K562 (cell line): ENCODE measurements around the gene NSDHL. TPM values are rescaled to one million over a fixed set of nuclear protein-coding genes. Genes with fewer than 3 reads are reported as not detected.

ENCODE experiments used
- ATAC-seq: fragments of 200-7000 bp; cut with Tn5 transposase; 3 replicates; pipeline ENCODE4 v1.9.1; 2020; ENCODE audit warnings: moderate library complexity
- BruUV-seq: library from RNA; stranded (reverse); fragments of 400-500 nt; replicated peaks from 2 replicates; lab custom pipeline; 2021; lab: Mats Ljungman, UMichigan
- CTCF ChIA-PET: fragments of 300-600 bp; formaldehyde crosslinking; extraction: SDS; loops from one replicate; lab custom pipeline; 2021; ENCODE audit warnings: low intra/inter-chr PET ratio; lab: Yijun Ruan, JAX
- POLR2A ChIA-PET: fragments of 300-600, 350-650 bp; sonication (Branson Sonifier 250); formaldehyde crosslinking; extraction: SDS; loops from one replicate; lab custom pipeline; 2021; ENCODE audit warnings: antibody characterized with exemption, inconsistent platforms; lab: Yijun Ruan, JAX
- DNase-seq, 4 experiments: peaks; one replicate each; pipeline versions ENCODE4 v3.0.0 to v3.0.0-alpha.2; 2011 to 2018; ENCODE audit warnings: low spot score in 3 of 4, mixed read lengths in 3 of 4; ENCODE audit errors: extremely low read depth in 1 of 4
- FAIRE-seq: peaks from 2 replicates; lab custom pipeline; 2011; peaks lifted over from hg19 to GRCh38; lab: Jason Lieb, UNC
- H2AFZ ChIP-seq: 2 replicates; pipeline ENCODE4 v1.6.0; 2011; ENCODE audit warnings: low read depth, low read length, control low read depth, inconsistent platforms
- H3K27ac ChIP-seq: fragments of 200-600 bp; 3 replicates; pipeline ENCODE4 v1.8.0; 2011; ENCODE audit warnings: low read depth, mild to moderate bottlenecking, control low read depth, inconsistent platforms, low read length, moderate library complexity, mixed read lengths; ENCODE audit errors: extremely low read depth
- H3K27me3 ChIP-seq, 2 experiments: fragments of 300-600 bp in 1 of 2; 2 replicates in 1 of 2; 3 replicates in 1 of 2; pipeline versions ENCODE4 v1.6.0 to v1.8.0; 2011; ENCODE audit warnings: inconsistent platforms in 2 of 2, low read length in 2 of 2, mild to moderate bottlenecking in 1 of 2, mixed read lengths in 1 of 2, moderate library complexity in 1 of 2; ENCODE audit not compliant: control insufficient read depth in 2 of 2, insufficient read depth in 2 of 2
- H3K36me3 ChIP-seq: fragments of 300-600 bp; 3 replicates; pipeline ENCODE4 v1.8.0; 2011; ENCODE audit warnings: mild to moderate bottlenecking, low read length, inconsistent platforms; ENCODE audit not compliant: control insufficient read depth, insufficient read depth
- H3K4me1 ChIP-seq, 2 experiments: fragments of 200-600 bp in 1 of 2; replicated peaks in 1 of 2; 2 replicates in 1 of 2; 3 replicates in 1 of 2; pipeline versions ENCODE4 v1.5.1 to v1.8.0; 2011; ENCODE audit warnings: inconsistent platforms in 2 of 2, low read length in 2 of 2, mild to moderate bottlenecking in 1 of 2, mixed read lengths in 1 of 2, moderate library complexity in 1 of 2; ENCODE audit not compliant: control insufficient read depth in 2 of 2, insufficient read depth in 2 of 2
- H3K4me2 ChIP-seq: 2 replicates; pipeline ENCODE4 v1.6.1; 2011; ENCODE audit warnings: low read length, control low read depth, inconsistent platforms, mixed read lengths; ENCODE audit not compliant: insufficient read depth
- H3K4me3 ChIP-seq: fragments of 200-600 bp; sonication (generic), shearing (Covaris generic); 2 replicates; pipeline ENCODE4 v1.5.1; 2016; ENCODE audit warnings: control low read depth, inconsistent platforms
- H3K79me2 ChIP-seq: fragments of 200-600 bp; 3 replicates; pipeline ENCODE4 v1.8.0; 2011; ENCODE audit warnings: low read length, inconsistent platforms; ENCODE audit not compliant: control insufficient read depth, insufficient read depth
- H3K9ac ChIP-seq, 2 experiments: 2 replicates each; pipeline versions ENCODE4 v1.6.0 to v1.6.1; 2011; ENCODE audit warnings: low read depth in 2 of 2, low read length in 2 of 2, control low read depth in 1 of 2, inconsistent platforms in 1 of 2, mild to moderate bottlenecking in 1 of 2, mixed read lengths in 1 of 2; ENCODE audit not compliant: insufficient read depth in 1 of 2
- H3K9me1 ChIP-seq: one replicate; pipeline ENCODE4 v1.6.0; 2011; ENCODE audit warnings: inconsistent platforms, mild to moderate bottlenecking, low read length, moderate library complexity; ENCODE audit not compliant: control insufficient read depth, insufficient read depth
- H3K9me3 ChIP-seq: replicated peaks from 2 replicates; pipeline ENCODE4 v1.5.1; 2011; ENCODE audit warnings: low read depth, low read length, inconsistent platforms; ENCODE audit not compliant: control insufficient read depth, insufficient read depth
- H4K20me1 ChIP-seq: replicated peaks from 2 replicates; pipeline ENCODE4 v1.6.1; 2011; ENCODE audit warnings: low read length, inconsistent platforms, mixed read lengths; ENCODE audit not compliant: control insufficient read depth, insufficient read depth
- EGR1 ChIP-seq: fragments of 450-650 bp; conservative IDR thresholded peaks from 2 replicates; pipeline ENCODE4 v1.6.1; 2017; ENCODE audit warnings: mild to moderate bottlenecking
- FOXM1 ChIP-seq, 2 experiments: fragments of 450-650 bp in 1 of 2; sonication (generic) in 1 of 2; formaldehyde crosslinking in 1 of 2; IDR thresholded peaks; 2 replicates each; pipeline versions ENCODE4 v1.6.1 to v1.9.0; 2017 to 2022; ENCODE audit warnings: low read depth in 2 of 2, mild to moderate bottlenecking in 2 of 2, missing genetic modification reagents in 1 of 2, moderate library complexity in 1 of 2
- NFE2L1 ChIP-seq: fragments of 450-650 bp; IDR thresholded peaks from 2 replicates; pipeline ENCODE4 v1.6.1; 2016; ENCODE audit warnings: missing genetic modification characterization, low read depth, mild to moderate bottlenecking, missing compliant biosample characterization, moderate library complexity, borderline replicate concordance
- PBX2 ChIP-seq, 2 experiments: IDR thresholded peaks in 1 of 2; conservative IDR thresholded peaks in 1 of 2; 2 replicates each; pipeline ENCODE4 v1.6.1; 2016; ENCODE audit warnings: low read depth in 2 of 2, mild to moderate bottlenecking in 1 of 2, missing compliant biosample characterization in 1 of 2, missing genetic modification characterization in 1 of 2, moderate library complexity in 1 of 2
- RBFOX2 ChIP-seq: fragments of 200-400 bp; formaldehyde crosslinking; IDR thresholded peaks from 2 replicates; pipeline ENCODE4 v1.6.1; 2017; ENCODE audit warnings: low read depth, mild to moderate bottlenecking, low read length, moderate library complexity
- ZNF134 ChIP-seq: fragments of 250-450 bp; sonication (Bioruptor Pico); conservative IDR thresholded peaks from 2 replicates; pipeline ENCODE4 v1.4.0; 2020
- WGBS: fragments of 100-300 bp; shearing (Covaris generic); methylation state at CpG from one replicate; pipeline ENCODE4 v1.1.6; 2016; ENCODE audit warnings: low coverage, mixed read lengths; ENCODE audit not compliant: insufficient coverage; ENCODE audit errors: missing lambda C conversion rate; 5-methylcytosine and 5-hydroxymethylcytosine counted together
- in situ Hi-C: fragments of 300-500 bp; cut with MboI; formaldehyde crosslinking; loops from 4 replicates; pipeline ENCODE4 v1.15.0; 2018; ENCODE audit warnings: inconsistent platforms, mixed read lengths
- intact Hi-C: fragments of 100-400 bp; cut with micrococcal nuclease; formaldehyde crosslinking; loops from 2 replicates; pipeline ENCODE4 v1.14.2; 2022
- polyA plus RNA-seq, 8 experiments: library from polyadenylated mRNA; depleted of rRNA in 4 of 8; stranded (reverse) in 5 of 8; unstranded in 3 of 8; fragments of >200 nt; fragmentation: Nextera tagmentation in 2 of 8; fragmentation: Illumina TruSeq in 1 of 8; extraction: Ambion mirVana in 2 of 8; extraction: Trizol in 1 of 8; gene quantifications; 2 replicates each; pipeline versions ENCODE4 v1.2.1 to v1.2.3, GENCODE V29; 2011 to 2014; ENCODE audit warnings: inconsistent platforms in 1 of 8, missing spikeins in 1 of 8
- total RNA-seq, 7 experiments: library from RNA; depleted of rRNA in 6 of 7; stranded (reverse); fragments of >200 nt in 6 of 7; fragmentation: Illumina TruSeq in 2 of 7; extraction: Trizol in 2 of 7; gene quantifications; 2 replicates each; pipeline versions ENCODE4 v1.2.1 to v1.2.3, GENCODE V29; 2011 to 2021; ENCODE audit warnings: low replicate concordance in 1 of 7
- TF ChIP-seq, protein P1 (sequence below): sonication (generic); formaldehyde crosslinking; IDR thresholded peaks from 2 replicates; pipeline ENCODE4 v1.8.0; 2022; ENCODE audit warnings: mild to moderate bottlenecking, missing genetic modification reagents, borderline replicate concordance
- TF ChIP-seq, protein P2 (sequence below): fragments of 150-350 bp; conservative IDR thresholded peaks from 2 replicates; pipeline ENCODE4 v1.6.1; 2014; ENCODE audit warnings: low read length

NSDHL gene
- total and polyA plus RNA-seq, 9 of the 15 experiments (the other 6 are each of a cell fraction or from before 2014, with no cell fraction given) = 22.5 to 63.4 (median 40.8) TPM

- TF ChIP-seq, protein P1, sequence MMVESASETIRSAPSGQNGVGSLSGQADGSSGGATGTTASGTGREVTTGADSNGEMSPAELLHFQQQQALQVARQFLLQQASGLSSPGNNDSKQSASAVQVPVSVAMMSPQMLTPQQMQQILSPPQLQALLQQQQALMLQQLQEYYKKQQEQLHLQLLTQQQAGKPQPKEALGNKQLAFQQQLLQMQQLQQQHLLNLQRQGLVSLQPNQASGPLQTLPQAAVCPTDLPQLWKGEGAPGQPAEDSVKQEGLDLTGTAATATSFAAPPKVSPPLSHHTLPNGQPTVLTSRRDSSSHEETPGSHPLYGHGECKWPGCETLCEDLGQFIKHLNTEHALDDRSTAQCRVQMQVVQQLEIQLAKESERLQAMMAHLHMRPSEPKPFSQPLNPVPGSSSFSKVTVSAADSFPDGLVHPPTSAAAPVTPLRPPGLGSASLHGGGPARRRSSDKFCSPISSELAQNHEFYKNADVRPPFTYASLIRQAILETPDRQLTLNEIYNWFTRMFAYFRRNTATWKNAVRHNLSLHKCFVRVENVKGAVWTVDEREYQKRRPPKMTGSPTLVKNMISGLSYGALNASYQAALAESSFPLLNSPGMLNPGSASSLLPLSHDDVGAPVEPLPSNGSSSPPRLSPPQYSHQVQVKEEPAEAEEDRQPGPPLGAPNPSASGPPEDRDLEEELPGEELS (CRISPR knock-in tag) = no peak
- no peak for TF ChIP-seq PBX2 (CRISPR knock-in tag; IDR thresholded peaks at IDR 0.05; ENCODE audit: low read depth)
- TF ChIP-seq PBX2 (tag; conservative IDR thresholded peaks at IDR 0.05; ENCODE audit: low read depth) = no peak
Observed at GRCh38 chrX:152823657-152824056, 7.2 kb upstream of the NSDHL start (continued).

DNA sequence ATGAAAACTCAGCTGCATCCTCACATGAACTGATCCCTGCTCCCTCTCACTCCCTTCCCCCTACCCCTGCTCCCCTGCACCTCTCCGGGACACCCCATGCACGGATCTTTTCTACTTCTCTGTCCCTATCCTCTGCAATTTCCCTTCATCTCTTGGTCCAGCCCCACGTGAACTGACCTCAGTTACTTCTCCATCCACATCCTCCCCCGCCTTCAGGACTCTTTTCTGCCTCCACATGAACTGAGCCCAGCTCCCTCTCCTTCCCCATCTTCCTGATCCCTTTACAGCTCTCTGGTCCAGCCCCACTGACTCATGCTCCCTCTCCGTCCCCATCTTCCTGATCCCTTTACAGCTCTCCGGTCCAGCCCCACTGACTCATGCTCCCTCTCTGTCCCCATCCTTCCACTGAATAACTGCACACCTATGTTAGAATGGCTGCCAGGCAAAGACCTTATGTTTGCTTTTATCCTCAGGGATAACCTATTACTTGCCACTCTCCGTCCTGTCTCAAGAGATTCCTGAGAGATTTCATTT lies 6.0 kb upstream of the NSDHL start:
- H4K20me1 ChIP-seq = no peaks in the 10 kb centered on the region
- intact Hi-C loops = no loop called here
- no peak for DNase-seq
- H3K27ac ChIP-seq = no peak overlapping the region
- no peak overlapping the region for H2AFZ ChIP-seq
- ChIA-PET CTCF (no interaction called here), POLR2A (interaction anchor here (0.6 to 0.9 kb wide), 3 partner anchors 9 to 850 kb away, joined by 3 read pairs; partner anchors contain the start of gene GABRE)
- no peak for ATAC-seq
- no peaks in the 10 kb centered on the region for H3K9me1 ChIP-seq
- in situ Hi-C loops = loop anchor here (5.0 kb wide), 1 partner anchor 1073 kb away; no protein-coding TSS in a partner anchor
- 15% methylated on average over 7 of the region's 7 CpGs for WGBS
- H3K36me3 ChIP-seq = peaks cover 11% of the 10 kb centered on the region; the same call in 1 of the 3 replicates
- no peak for FAIRE-seq
- no TSS peak for BruUV-seq
- no peak overlapping the region for H3K9ac ChIP-seq
- H3K9me3 ChIP-seq = no peaks in the 10 kb centered on the region
- H3K79me2 ChIP-seq = no peaks in the 10 kb centered on the region
- H3K4me2 ChIP-seq = no peak overlapping the region
- no peaks in the 10 kb centered on the region for H3K4me1 ChIP-seq
- peaks cover 3 to 13% of the 10 kb centered on the region in 2 experiments; a peak in 4 of 5 replicates for H3K27me3 ChIP-seq
- no peak overlapping the region for H3K4me3 ChIP-seq
- TF ChIP-seq NFE2L1 = no peak
- TF ChIP-seq, protein P1 (CRISPR knock-in tag) = no peak
- TF ChIP-seq, protein P2, sequence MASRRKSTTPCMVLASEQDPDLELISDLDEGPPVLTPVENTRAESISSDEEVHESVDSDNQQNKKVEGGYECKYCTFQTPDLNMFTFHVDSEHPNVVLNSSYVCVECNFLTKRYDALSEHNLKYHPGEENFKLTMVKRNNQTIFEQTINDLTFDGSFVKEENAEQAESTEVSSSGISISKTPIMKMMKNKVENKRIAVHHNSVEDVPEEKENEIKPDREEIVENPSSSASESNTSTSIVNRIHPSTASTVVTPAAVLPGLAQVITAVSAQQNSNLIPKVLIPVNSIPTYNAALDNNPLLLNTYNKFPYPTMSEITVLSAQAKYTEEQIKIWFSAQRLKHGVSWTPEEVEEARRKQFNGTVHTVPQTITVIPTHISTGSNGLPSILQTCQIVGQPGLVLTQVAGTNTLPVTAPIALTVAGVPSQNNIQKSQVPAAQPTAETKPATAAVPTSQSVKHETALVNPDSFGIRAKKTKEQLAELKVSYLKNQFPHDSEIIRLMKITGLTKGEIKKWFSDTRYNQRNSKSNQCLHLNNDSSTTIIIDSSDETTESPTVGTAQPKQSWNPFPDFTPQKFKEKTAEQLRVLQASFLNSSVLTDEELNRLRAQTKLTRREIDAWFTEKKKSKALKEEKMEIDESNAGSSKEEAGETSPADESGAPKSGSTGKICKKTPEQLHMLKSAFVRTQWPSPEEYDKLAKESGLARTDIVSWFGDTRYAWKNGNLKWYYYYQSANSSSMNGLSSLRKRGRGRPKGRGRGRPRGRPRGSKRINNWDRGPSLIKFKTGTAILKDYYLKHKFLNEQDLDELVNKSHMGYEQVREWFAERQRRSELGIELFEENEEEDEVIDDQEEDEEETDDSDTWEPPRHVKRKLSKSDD = no peak
- TF ChIP-seq EGR1 = no peak
- TF ChIP-seq ZNF134 (CRISPR knock-in tag) = no peak
- TF ChIP-seq RBFOX2 = no peak
- TF ChIP-seq FOXM1 (IDR thresholded peaks at IDR 0.05; ENCODE audit: low read depth) = no peak
- no peak for TF ChIP-seq FOXM1 (CRISPR knock-in tag; IDR thresholded peaks at IDR 0.05; ENCODE audit: low read depth)
